ENCODE measurements around the gene GRIA1. TPM values are rescaled to one million over a fixed set of nuclear protein-coding genes. Genes with fewer than 3 reads are reported as not detected.

The GRIA1 gene
- total RNA-seq, 3 donors from 2014 or later, result 0.10 to 0.54 TPM; not detected in 1

GRCh38 chr5:153516504-153517240 lies 26.2 kb downstream of the GRIA1 start:
- DNase-seq, result no peak
- Histone ChIP-seq H3K4me1 (ENCODE audit: low read depth) (no peaks in the 10 kb centered on the region), H3K36me3 (ENCODE audit: low read depth) (no peaks in the 10 kb centered on the region), H3K4me3 (no peak overlapping the region), H3K9me3 (peaks cover 13% of the 10 kb centered on the region)
- no peak for TF ChIP-seq CTCF (IDR thresholded peaks at IDR 0.05)
- no peak for ATAC-seq
- intact Hi-C loops (cut with DNase I, micrococcal nuclease), result no loop called here

GRCh38 chr5:153517241-153517611 lies 26.8 kb downstream of the GRIA1 start:
- no peak overlapping the region for H3K4me3 ChIP-seq
- DNase-seq (no peak), ATAC-seq (no peak)
- intact Hi-C loops (cut with DNase I, micrococcal nuclease), result no loop called here
- H3K9me3 ChIP-seq, result peaks cover 13% of the 10 kb centered on the region
- no peaks in the 10 kb centered on the region for H3K4me1 ChIP-seq (ENCODE audit: low read depth)
- TF ChIP-seq CTCF (IDR thresholded peaks at IDR 0.05), result no peak
- no peaks in the 10 kb centered on the region for H3K36me3 ChIP-seq (ENCODE audit: low read depth)

- intact Hi-C loops (cut with DNase I, micrococcal nuclease), result no loop called here
- no peak for TF ChIP-seq CTCF (IDR thresholded peaks at IDR 0.05)
- no peaks in the 10 kb centered on the region for H3K36me3 ChIP-seq (ENCODE audit: low read depth)
- H3K4me1 ChIP-seq (ENCODE audit: low read depth), result no peaks in the 10 kb centered on the region
- H3K9me3 ChIP-seq, result no peaks in the 10 kb centered on the region
- DNase-seq, result no peak
- ATAC-seq, result no peak
- H3K4me3 ChIP-seq, result no peak overlapping the region
Observed at GRCh38 chr5:153520137-153520536, 29.7 kb downstream of the GRIA1 start.

- no peaks in the 10 kb centered on the region for H3K9me3 ChIP-seq
- no peak for DNase-seq
- no peaks in the 10 kb centered on the region for H3K4me1 ChIP-seq (ENCODE audit: low read depth)
- no peaks in the 10 kb centered on the region for H3K36me3 ChIP-seq (ENCODE audit: low read depth)
- ATAC-seq, result no peak
- TF ChIP-seq CTCF (IDR thresholded peaks at IDR 0.05), result no peak
- intact Hi-C loops (cut with DNase I, micrococcal nuclease), result no loop called here
- no peak overlapping the region for H3K4me3 ChIP-seq
Observed at GRCh38 chr5:153520952-153521351, 30.5 kb downstream of the GRIA1 start.

GRCh38 chr5:153523211-153523610 lies 32.7 kb downstream of the GRIA1 start:
- TF ChIP-seq CTCF (IDR thresholded peaks at IDR 0.05), result no peak
- ATAC-seq (no peak), DNase-seq (no peak)
- H3K36me3 ChIP-seq (ENCODE audit: low read depth), result no peaks in the 10 kb centered on the region
- H3K9me3 ChIP-seq, result no peaks in the 10 kb centered on the region
- no peaks in the 10 kb centered on the region for H3K4me1 ChIP-seq (ENCODE audit: low read depth)
- H3K4me3 ChIP-seq, result no peak overlapping the region
- intact Hi-C loops (cut with DNase I, micrococcal nuclease), result no loop called here

- no peak overlapping the region for H3K4me3 ChIP-seq
- ATAC-seq (no peak), DNase-seq (no peak)
- H3K36me3 ChIP-seq (ENCODE audit: low read depth), result no peaks in the 10 kb centered on the region
- intact Hi-C loops (cut with DNase I, micrococcal nuclease), result no loop called here
- H3K4me1 ChIP-seq (ENCODE audit: low read depth), result no peaks in the 10 kb centered on the region
- TF ChIP-seq CTCF (IDR thresholded peaks at IDR 0.05), result no peak
- no peaks in the 10 kb centered on the region for H3K9me3 ChIP-seq
Observed at GRCh38 chr5:153523831-153524230, 33.4 kb downstream of the GRIA1 start.
